Measurements from ENCODE around the gene DUSP18. TPM values are rescaled to one million over a fixed set of nuclear protein-coding genes. Genes with fewer than 3 reads are reported as not detected.

Gene DUSP18
- 3.8 and 5.6 TPM in 2 replicates for total RNA-seq

DNA sequence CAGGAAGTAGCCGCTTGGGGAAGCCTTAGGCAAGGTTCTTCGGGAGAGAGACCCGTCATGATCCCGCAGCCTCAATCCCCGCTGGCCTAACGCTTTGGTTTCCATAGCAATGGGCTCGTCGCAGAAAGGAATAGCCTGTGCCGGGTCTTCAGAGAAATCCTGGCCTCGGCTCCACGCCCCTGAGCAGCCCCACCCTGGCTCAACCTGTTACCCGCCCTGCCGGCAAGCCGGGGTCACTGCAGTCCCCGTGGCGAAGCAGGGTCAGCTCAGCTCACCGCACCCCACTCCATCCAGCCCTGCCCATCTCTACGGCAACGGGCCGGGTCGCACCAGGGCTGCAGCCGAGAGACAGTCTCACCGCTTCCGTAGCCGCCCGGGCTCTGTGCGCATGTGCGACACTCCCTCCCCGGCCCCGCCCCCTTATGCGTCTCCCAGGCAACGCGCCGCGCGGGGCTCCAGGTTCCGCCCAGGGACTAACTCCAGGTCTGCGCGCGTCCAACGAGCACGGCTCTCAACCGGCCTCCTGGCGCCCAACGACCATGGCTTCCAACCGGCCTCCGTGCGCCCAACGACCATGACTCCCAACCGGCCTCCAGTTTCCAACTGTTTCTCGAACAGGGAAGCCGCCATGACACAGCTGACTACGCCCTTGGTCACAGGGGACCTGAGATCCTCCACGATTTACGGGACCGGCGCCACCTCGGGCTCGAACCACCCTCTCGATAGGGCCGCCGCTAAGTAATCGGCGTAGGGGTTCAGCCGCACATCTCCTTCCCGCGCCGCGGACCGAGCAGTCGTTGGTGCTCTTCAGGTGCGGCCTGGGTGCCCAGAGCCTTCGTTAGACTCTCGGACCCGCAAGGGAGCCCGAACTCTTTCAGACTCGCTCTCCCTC lies at the start of gene DUSP18:
Gene DUSP18, minus strand, starts transcription at position 382 of the 892 bp plus-strand sequence. CDS start 3,872 bp downstream, outside the sequence.

DNA sequence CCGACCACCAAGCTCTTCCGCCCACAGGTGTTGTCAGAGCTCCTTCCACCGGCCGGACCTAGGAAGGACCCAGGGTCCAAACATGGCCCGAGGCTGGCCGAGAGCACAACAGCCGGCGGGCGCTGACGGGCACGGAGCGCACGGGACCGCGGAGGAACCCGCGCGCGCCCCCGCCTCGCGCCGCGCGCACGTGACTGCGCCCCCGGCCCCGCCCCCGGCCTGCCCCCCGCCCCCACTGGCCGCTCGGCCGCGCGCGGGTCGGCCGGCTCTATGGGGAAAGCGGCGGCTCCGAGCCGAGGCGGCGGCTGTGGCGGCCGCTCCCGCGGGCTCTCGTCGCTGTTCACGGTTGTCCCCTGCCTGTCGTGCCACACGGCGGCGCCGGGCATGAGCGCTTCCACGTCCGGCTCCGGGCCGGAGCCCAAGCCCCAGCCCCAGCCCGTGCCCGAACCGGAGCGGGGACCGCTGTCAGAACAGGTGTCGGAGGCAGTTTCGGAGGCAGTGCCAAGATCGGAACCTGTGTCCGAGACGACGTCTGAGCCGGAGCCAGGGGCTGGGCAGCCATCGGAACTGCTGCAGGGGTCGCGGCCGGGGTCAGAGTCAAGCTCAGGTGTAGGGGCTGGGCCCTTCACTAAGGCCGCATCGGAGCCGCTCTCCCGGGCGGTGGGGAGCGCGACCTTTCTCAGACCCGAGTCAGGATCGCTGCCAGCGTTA lies 27.1 kb upstream of the DUSP18 start, which contains the start of gene OSBP2:
Gene OSBP2, plus strand, starts transcription at position 235 of the 711 bp plus-strand sequence. Its CDS starts 36 bp downstream, at position 271.

DNA sequence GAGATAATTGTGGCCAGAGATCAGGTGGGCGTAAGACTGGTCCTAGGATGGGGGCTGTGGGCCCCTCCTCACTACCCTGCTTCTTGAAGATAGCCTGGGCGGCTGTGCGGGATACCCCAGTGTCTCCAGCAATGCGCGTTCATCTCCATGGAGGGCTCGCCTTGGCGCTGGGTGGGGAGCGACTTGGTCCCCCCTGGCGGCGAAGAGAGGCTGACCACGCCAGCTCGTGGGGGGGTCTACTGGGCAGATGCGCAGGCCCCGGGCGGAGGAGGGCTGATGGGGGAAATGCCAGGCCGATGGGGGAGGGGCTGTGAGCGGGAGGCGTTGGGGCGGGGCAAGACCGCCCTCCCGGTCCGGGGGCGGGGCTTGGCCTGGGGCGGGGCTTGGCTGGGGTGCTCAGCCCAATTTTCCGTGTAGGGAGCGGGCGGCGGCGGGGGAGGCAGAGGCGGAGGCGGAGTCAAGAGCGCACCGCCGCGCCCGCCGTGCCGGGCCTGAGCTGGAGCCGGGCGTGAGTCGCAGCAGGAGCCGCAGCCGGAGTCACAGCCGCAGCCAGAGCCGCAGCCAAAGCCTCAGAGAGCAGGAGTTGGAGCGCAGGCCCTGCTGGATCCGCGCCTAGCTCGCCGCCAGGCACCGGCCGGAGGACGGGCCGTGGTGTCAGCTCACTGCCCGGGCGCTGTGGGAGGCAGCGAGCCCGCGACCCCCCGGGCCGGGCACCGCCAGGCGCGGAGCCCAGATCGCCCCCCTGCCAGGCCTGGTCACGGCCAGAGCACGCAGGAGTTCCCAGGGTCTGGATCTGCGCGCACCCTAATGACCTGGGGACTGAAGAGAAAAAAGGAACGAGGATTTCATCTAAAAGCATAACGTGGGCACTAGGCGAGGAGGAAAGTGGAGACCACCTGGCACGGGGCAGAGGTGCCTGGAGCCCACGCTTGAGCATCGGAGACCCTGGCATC lies 32.1 kb downstream of the DUSP18 start, which contains the start of gene SLC35E4:
Gene SLC35E4, plus strand, starts transcription at position 509 of the 953 bp plus-strand sequence. CDS start 670 bp downstream, outside the sequence.

Other genes starting within 250 kb of the DUSP18 start
- gene MTFP1, start 242.1 kb downstream of the DUSP18 start, total RNA-seq = 5.1 and 6.7 TPM in 2 replicates
- gene SEC14L3, start 195.9 kb downstream of the DUSP18 start, total RNA-seq = under 0.01 TPM in 1 of 2 replicates, not detected in the other
- gene SEC14L4, start 162.2 kb downstream of the DUSP18 start, total RNA-seq = 0.14 and 0.18 TPM in 2 replicates
- 0.14 and 0.18 TPM in 2 replicates for gene SEC14L6, start 121.1 kb downstream of the DUSP18 start, total RNA-seq
- gene GAL3ST1, start 93.2 kb downstream of the DUSP18 start, total RNA-seq = 0.18 and 0.43 TPM in 2 replicates
- gene PES1, start 76.0 kb downstream of the DUSP18 start, total RNA-seq = 96.0 and 108 TPM in 2 replicates
- gene TCN2, start 60.7 kb downstream of the DUSP18 start, total RNA-seq = 2.0 and 2.4 TPM in 2 replicates
- gene SLC35E4, start 32.1 kb downstream of the DUSP18 start, total RNA-seq = 6.3 and 8.5 TPM in 2 replicates
- 0.83 and 1.00 TPM in 2 replicates for gene OSBP2, start 27.0 kb upstream of the DUSP18 start, total RNA-seq